Middle frontal gyrus (tissue), 1 donor: ENCODE data around the gene PTPRG.

ENCODE experiments used
- DNase-seq: peaks from one replicate; pipeline ENCODE4 v3.0.0-alpha.2; 2015; ENCODE audit warnings: low spot score; ENCODE audit errors: extremely low spot score

The PTPRG gene

GRCh38 chr3:61857297-61857696 lies 295.9 kb downstream of the PTPRG start:
- no peak for DNase-seq

DNA sequence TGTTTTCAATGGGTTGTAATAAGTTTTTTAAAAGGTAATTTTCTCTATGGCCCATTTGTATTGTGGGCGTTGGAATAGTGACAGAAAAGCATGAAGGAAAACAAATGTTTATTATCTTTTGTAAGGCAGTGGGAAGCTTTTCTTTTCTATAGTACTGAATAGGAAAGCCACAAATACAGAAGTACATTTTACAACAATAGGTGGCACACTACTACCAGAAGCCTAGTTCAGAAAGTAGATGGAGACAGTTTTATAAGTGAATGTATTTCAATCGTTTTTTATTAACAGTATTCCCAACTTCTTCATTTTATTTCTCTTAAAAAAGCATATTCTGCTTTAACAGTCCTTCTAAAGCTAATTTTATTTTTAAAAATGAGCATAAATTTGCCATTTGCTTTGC lies 296.7 kb downstream of the PTPRG start:
- no peak for DNase-seq

- no peak for DNase-seq
These were observed 300.0 kb downstream of the PTPRG start for GRCh38 chr3:61861410-61861809.

- no peak for DNase-seq
These were observed 301.4 kb downstream of the PTPRG start for GRCh38 chr3:61862614-61863289.

DNA sequence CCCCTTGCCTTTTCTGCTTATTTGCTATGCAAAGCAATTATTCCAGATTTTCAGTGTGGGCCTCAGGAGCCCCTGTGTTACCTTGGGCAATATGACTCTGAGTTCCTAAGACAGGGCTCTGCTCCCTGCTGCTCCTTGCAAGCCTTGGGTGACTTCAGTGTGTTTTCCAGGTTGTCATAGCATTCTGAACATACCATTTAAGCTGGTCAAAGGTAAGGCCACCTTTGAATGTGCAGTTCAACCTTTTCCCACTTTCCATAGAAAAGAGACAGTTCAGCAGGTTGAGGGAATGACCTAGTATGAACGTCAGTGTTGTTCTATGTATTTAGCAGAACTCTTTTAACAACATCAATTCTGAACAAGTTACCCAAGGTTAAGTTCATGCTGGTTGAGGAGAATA lies 302.2 kb downstream of the PTPRG start:
- DNase-seq = no peak

DNA sequence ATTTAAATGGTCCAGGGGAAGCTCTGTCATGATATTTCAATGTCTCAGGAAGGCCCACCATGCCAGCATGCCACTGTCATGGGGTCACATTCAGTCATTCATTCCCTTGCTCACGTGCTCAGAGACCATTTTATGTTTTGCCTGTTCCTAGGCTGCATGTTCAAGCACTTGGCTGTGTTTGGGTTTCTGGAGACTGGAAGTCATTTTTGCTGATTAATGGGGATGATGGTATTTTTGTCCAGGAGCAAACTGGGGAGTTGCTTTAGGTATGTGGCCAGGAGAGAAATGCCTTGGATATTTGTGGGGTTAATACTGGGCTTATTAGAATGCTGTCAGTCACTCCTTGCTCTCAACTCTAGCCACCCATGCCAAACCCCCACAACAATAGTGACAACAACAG lies 303.5 kb downstream of the PTPRG start:
- no peak for DNase-seq

DNA sequence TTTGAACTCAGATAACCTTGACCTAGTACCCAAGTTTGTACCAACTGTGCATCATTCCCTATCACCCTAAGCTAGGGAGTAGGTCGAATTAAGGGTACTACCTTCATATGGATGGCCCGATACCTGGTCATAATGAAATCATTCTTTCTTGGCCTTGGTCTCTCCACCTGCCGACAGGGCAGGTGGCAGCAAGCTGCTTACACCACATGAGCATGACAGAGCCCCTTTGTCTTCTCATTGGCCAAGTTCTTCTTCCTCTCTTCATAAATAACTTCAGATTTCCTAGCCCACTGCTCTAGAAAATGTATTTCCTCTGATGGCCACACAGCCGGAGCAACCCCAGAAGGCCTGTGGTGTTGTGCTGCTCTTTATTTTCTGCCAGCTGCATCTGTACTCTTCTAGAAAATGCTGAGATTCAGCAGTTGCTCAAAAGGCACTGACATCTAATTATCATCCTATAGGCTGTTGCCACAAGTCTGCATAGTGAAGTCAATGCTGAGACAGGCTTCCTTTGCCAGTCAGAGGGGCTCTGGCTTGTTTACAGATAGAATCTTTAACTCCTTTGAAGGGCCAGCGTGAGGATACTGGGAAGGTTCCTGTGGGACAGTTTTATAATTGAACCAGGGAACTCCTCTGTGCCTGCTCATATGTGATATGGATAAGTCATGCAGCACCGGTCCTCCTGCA lies 304.2 kb downstream of the PTPRG start:
- DNase-seq = no peak

DNA sequence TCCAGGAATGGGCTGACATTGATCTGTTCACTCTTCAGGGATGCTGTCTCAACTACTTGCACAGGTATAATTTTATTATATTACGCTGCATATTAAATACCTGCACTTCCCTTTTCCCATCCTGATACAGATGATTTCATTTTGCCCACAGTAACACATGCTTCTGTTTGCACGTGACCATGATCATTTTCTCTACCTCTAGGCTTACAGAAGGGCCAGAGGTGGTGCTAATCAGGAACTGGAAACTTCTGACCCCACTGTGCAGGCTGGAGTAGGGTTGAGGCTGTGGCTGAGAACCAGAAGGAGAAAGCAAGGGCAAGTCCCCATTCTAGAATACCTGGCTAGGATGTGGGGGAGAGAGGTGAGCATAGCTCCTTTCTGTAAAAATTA lies 304.8 kb downstream of the PTPRG start:
- no peak for DNase-seq

DNA sequence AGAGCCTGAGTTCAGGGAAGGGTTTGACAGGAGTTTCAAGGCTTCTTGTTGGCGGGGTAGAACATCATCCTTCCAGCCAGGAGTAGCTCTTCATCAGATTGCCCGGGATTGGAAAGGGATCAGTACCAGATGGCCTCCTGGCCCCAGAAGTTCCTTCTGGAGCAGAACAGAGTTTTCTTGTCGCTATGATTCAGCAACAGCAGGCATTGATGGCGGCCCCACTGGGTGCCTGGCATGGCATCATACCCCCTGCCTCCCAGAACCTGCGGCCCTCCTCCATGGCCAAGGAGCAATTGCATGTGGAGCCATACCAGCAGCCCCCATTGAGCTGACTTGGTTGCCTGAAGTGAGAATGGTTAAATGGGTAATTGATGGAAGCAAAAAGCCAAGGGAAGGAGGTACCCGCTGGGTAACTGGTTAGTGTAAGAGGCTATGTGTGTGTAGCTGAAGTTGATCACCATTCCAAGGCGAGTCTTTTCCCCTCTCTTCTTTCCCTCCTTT lies 305.6 kb downstream of the PTPRG start:
- DNase-seq = no peak

DNA sequence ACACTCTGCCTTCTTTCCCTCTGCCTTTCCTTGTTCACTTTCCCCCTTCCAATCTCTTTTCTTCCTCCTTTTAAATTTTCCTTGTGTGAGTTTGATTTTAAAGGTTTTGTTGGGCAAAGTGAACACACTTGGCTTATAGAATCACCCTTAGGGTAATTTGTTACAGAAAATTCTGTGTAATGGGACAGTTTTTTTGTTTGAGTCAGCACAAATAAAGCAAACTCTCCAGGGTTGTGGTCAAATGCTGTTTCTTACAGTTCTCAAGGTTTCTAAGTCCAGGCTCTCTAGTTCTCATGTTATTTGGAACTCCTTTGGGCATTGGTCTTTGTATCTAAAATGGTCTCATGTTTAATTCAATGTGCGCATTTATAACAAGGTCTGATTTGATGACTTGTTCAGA lies 307.1 kb downstream of the PTPRG start:
- no peak for DNase-seq

DNA sequence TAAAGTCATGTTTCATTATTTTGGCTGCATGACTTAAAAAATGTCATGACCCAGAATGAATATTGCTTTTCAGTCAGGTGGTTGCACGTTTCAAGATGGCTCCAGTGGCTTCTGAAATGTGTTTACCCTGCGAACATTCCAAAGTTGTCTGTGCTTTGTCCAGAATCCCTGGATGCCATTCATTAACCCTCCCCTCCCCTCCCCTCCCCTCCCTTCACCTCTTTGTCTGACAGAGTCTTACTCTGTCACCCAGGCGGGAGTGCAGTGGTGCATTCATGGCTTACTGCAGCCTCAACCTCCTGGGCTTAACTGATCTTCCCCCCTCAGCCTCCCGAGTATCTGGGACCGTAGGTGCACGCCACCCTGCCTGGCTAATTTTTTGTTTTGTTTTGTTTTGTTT lies 308.0 kb downstream of the PTPRG start:
- no peak for DNase-seq

- DNase-seq = no peak
These were observed 310.3 kb downstream of the PTPRG start for GRCh38 chr3:61871644-61872043.

GRCh38 chr3:61872077-61872706 lies 310.8 kb downstream of the PTPRG start:
- no peak for DNase-seq

GRCh38 chr3:61875046-61875844 lies 313.9 kb downstream of the PTPRG start:
- DNase-seq = no peak

- DNase-seq = no peak
These were observed 314.8 kb downstream of the PTPRG start for GRCh38 chr3:61875976-61876671.

DNA sequence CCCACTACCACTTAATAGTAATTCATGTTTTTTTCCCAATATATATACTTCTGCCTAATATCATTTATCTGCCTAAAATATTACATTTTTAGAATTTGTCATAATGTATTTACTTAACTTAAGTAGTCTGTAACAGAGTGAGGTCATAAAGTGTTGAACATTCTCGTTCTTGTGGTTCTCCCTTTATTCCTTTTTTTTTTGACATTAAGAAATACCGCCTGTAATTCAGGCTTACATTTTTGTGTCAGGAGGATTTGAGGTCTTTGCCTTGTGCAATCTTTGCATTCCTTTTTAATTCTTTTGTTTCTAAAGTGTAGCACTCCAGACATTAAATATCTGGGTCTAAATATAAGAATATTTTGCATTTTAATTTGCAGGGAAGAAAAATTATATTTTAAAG lies 315.4 kb downstream of the PTPRG start:
- DNase-seq = no peak

DNA sequence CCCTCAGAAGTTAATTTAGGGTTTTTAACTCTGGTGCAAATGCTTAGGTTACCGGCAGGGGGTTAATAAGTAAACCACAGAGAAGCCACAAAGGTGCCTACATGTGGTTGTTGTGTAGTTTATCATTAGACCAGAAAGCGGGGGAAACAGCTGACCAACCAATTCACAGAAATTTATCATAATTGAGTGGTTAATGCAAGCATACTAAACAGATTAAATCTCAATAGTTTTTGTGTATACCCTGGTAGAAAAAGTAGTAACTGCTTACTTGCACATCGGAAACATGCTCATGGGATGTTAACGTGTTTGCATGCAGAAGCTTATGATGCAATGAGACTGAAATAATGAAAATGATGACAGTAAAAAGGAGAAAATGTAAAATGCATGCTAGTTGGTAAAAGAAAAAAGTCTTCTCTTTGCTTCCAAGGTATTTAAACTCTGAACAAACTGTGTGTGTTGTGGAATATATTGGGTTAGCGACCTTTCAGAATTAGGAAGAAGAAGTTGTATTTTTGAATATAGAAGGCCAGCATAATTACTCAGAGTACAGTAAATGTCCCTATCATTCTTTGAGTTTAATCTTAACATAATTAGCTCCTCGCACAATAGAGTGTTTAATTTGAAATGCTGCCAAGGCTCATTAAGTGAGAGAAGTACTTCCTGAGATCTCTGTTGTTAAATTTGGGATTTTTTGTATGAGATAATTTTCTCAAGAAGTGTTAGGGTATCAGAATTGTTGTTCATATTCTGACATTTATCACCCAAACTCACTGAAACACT lies 316.2 kb downstream of the PTPRG start:
- DNase-seq = no peak

- no peak for DNase-seq
These were observed 320.9 kb downstream of the PTPRG start for GRCh38 chr3:61882253-61882652.

GRCh38 chr3:61884794-61885193 lies 323.4 kb downstream of the PTPRG start:
- DNase-seq = no peak

DNA sequence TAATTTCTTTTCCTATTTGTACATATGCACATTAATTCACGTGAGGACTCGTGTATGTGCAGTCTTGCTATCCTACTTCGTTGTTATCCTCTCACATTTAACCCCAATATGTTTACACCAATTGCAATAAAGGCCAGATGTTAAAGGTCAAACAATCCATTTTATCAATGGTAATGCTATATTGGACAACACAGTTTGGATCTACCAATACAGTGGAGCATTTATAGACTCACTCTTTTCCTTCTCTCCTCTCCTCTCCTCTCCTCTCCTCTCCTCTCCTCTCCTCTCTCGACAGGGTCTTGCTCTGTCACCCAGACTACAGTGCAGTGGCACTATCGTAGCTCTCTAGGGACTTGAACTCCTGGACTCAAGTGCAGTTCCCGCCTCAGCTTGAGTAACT lies 324.0 kb downstream of the PTPRG start:
- no peak for DNase-seq
